GM23248 (cell line): ENCODE results near the gene FBF1. TPM values are rescaled to one million over a fixed set of nuclear protein-coding genes. Genes with fewer than 3 reads are reported as not detected.

ENCODE experiments used
- DNase-seq: peaks from one replicate; pipeline ENCODE4 v3.0.0-alpha.2; 2015
- H2AFZ ChIP-seq: fragments of 200-600 bp; sonication (generic); 2 replicates; pipeline ENCODE4 v1.6.1; 2016; ENCODE audit warnings: antibody characterized with exemption
- H3F3A ChIP-seq: fragments of 200-600 bp; sonication (generic); 2 replicates; pipeline ENCODE4 v1.6.1; 2016; ENCODE audit warnings: mild to moderate bottlenecking, antibody characterized with exemption, mixed run types; ENCODE audit not compliant: insufficient read depth
- H3K27ac ChIP-seq: fragments of 200-600 bp; sonication (generic); 2 replicates; pipeline ENCODE4 v1.5.1; 2016; ENCODE audit warnings: mild to moderate bottlenecking
- H3K27me3 ChIP-seq: fragments of 200-600 bp; sonication (generic); replicated peaks from 2 replicates; pipeline ENCODE4 v1.6.1; 2016; ENCODE audit warnings: mild to moderate bottlenecking; ENCODE audit not compliant: insufficient read depth
- H3K36me3 ChIP-seq: fragments of 200-600 bp; sonication (generic); 2 replicates; pipeline ENCODE4 v1.6.1; 2016; ENCODE audit warnings: low read depth, mild to moderate bottlenecking
- H3K4me1 ChIP-seq: fragments of 200-600 bp; sonication (generic); 2 replicates; pipeline ENCODE4 v1.6.1; 2016; ENCODE audit warnings: mild to moderate bottlenecking; ENCODE audit not compliant: insufficient read depth
- H3K4me2 ChIP-seq: fragments of 200-600 bp; sonication (generic); one replicate; pipeline ENCODE4 v1.6.1; 2016; ENCODE audit warnings: mild to moderate bottlenecking; ENCODE audit not compliant: unreplicated experiment
- H3K4me3 ChIP-seq: fragments of 200-600 bp; sonication (generic); 2 replicates; pipeline ENCODE4 v1.5.1; 2016; ENCODE audit warnings: mild to moderate bottlenecking
- H3K79me2 ChIP-seq: fragments of 200-600 bp; sonication (generic); 2 replicates; pipeline ENCODE4 v1.6.1; 2016; ENCODE audit warnings: mild to moderate bottlenecking; ENCODE audit not compliant: insufficient read depth
- H3K9ac ChIP-seq: fragments of 200-600 bp; sonication (generic); 2 replicates; pipeline ENCODE4 v1.6.1; 2016; ENCODE audit warnings: mild to moderate bottlenecking
- H3K9me2 ChIP-seq: fragments of 200-600 bp; sonication (generic); 2 replicates; pipeline ENCODE4 v1.6.1; 2016; ENCODE audit warnings: mixed run types, mild to moderate bottlenecking, moderate library complexity; ENCODE audit not compliant: insufficient read depth
- H3K9me3 ChIP-seq: fragments of 200-600 bp; sonication (generic); one replicate; pipeline ENCODE4 v1.6.1; 2017; ENCODE audit warnings: low read depth
- H4K20me1 ChIP-seq: fragments of 200-600 bp; sonication (generic); 2 replicates; pipeline ENCODE4 v1.6.0; 2016; ENCODE audit not compliant: insufficient read depth
- EZH2 ChIP-seq: fragments of 200-600 bp; sonication (generic); IDR thresholded peaks from 2 replicates; pipeline ENCODE4 v1.6.1; 2018; ENCODE audit warnings: antibody characterized with exemption, mild to moderate bottlenecking; ENCODE audit not compliant: insufficient read depth, poor library complexity, severe bottlenecking
- EZH2phosphoT487 ChIP-seq: fragments of 200-600 bp; sonication (generic); IDR thresholded peaks from 2 replicates; pipeline ENCODE4 v1.6.1; 2018; ENCODE audit warnings: antibody characterized with exemption, moderate library complexity, mild to moderate bottlenecking, low read depth; ENCODE audit not compliant: insufficient read depth
- WGBS, 2 experiments: methylation state at CpG; one replicate each; pipeline ENCODE4 v1.1.6; 2015 to 2017; ENCODE audit warnings: low lambda C conversion rate in 2 of 2, low coverage in 1 of 2; ENCODE audit errors: missing lambda C conversion rate in 2 of 2; 5-methylcytosine and 5-hydroxymethylcytosine counted together
- in situ Hi-C: fragments of 300-500 bp; cut with MboI; formaldehyde crosslinking; loops from 2 replicates; pipeline ENCODE4 v1.15.0; 2020
- polyA plus RNA-seq: library from polyadenylated mRNA; unstranded; fragments of >200 nt; fragmentation: Nextera tagmentation; extraction: Ambion mirVana; gene quantifications from 2 replicates; pipeline ENCODE4 v1.2.1, GENCODE V29; 2016
- total RNA-seq: library from RNA; depleted of rRNA; stranded (reverse); fragments of >200 nt; shearing (Covaris generic); gene quantifications from 2 replicates; pipeline ENCODE4 v1.2.3, GENCODE V29; 2014

Gene FBF1
- total and polyA plus RNA-seq, 2 experiments from 2014 or later, result 4.3 to 8.3 TPM

- 82 to 83% methylated on average over 8 of the region's 8 CpGs for WGBS, 2 experiments
- Histone ChIP-seq H3K9me3 (no peaks in the 10 kb centered on the region), H3F3A (peaks cover 9% of the 10 kb centered on the region; the same call in 1 of the 2 replicates), H3K9me2 (no peaks in the 10 kb centered on the region), H2AFZ (no peak overlapping the region), H3K36me3 (no peaks in the 10 kb centered on the region; the same call in 1 of the 2 replicates), H4K20me1 (no peaks in the 10 kb centered on the region), H3K4me1 (peaks cover 8% of the 10 kb centered on the region), H3K27ac (no peak overlapping the region), H3K27me3 (no peaks in the 10 kb centered on the region), H3K79me2 (peaks cover 22% of the 10 kb centered on the region), H3K9ac (no peak overlapping the region), H3K4me2 (no peak overlapping the region), H3K4me3 (no peak overlapping the region)
- in situ Hi-C loops, result no loop called here
- TF ChIP-seq EZH2, result no peak
- no peak for TF ChIP-seq EZH2phosphoT487
- no peak for DNase-seq
These were observed 42.8 kb downstream of the FBF1 start for GRCh38 chr17:75898065-75898464.

DNA sequence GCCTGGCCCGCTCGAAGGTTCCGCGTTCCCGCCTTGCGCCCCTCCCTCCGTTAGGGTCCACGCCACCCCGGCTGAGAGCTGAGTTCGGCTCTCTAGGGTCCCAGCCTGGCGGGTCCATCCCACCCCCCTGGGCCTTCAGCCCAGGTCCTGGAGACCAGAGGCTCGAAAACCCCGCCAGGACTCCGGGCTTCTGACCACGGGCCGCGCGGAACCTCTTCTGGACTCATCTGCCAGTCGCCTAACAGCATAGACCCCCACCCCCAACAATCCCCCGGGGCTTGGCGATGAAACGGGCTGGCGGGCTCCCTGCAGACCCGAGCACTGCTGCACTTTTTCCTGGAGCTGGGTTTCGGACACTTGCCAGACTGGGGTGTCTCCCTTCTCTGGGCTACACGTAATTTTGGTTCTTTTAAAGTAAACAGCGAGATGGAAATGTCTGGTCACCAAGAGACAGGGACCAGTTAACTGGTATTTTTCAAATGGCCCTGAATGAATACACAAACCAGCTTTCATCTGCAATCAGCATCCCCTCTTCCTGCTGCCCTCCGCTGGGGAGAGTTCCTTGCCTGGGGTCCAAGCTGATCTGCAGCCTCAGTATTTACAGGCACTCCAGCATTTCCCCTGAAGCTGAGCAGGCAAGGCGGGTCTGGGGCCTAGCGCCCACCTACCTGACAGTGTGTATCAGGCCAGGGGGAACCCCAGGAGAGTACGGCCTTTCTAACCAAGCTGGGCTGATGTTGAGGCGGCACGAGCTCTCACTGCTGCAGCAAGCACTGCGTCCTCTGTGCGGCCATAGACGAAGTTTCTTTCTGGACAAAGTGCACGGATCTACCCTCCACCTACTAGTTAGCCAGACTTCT, 43.5 kb downstream of the FBF1 start:
- no peaks in the 10 kb centered on the region for H3K9me3 ChIP-seq
- peaks cover 21% of the 10 kb centered on the region for H3K79me2 ChIP-seq
- DNase-seq, result peak; percentile 29
- H3K27me3 ChIP-seq, result no peaks in the 10 kb centered on the region
- H3K4me1 ChIP-seq, result peaks cover 8% of the 10 kb centered on the region
- no peak for TF ChIP-seq EZH2phosphoT487
- no peak for TF ChIP-seq EZH2
- H3K4me2 ChIP-seq, result peak overlapping the region; percentile 86
- no peaks in the 10 kb centered on the region for H3K9me2 ChIP-seq
- peak overlapping the region; percentile 89 for H3K9ac ChIP-seq
- no peaks in the 10 kb centered on the region; the same call in 1 of the 2 replicates for H3K36me3 ChIP-seq
- H4K20me1 ChIP-seq, result no peaks in the 10 kb centered on the region
- H3K27ac ChIP-seq, result peak overlapping the region; percentile 67
- 41 to 45% methylated on average over 26 to 30 of the region's 37 CpGs for WGBS, 2 experiments
- H3K4me3 ChIP-seq, result peak overlapping the region; percentile 70
- H2AFZ ChIP-seq, result peak overlapping the region; percentile 62
- in situ Hi-C loops, result no loop called here
- H3F3A ChIP-seq, result peaks cover 6% of the 10 kb centered on the region; the same call in 1 of the 2 replicates

- 1 to 2% methylated on average over 40 to 76 of the region's 102 CpGs for WGBS, 2 experiments
- peak; percentile 97 for DNase-seq
- peak within 1 kb of the TSS; percentile 67 for H3K27ac ChIP-seq
- in situ Hi-C loops, result no loop called here
- peak within 1 kb of the TSS; percentile 89 for H3K9ac ChIP-seq
- no peaks in the 10 kb centered on the region; the same call in 1 of the 2 replicates for H3K36me3 ChIP-seq
- peak within 1 kb of the TSS; percentile 70 for H3K4me3 ChIP-seq
- no peaks in the 10 kb centered on the region for H4K20me1 ChIP-seq
- no peaks in the 10 kb centered on the region for H3K9me3 ChIP-seq
- H3K4me2 ChIP-seq, result peak within 1 kb of the TSS; percentile 86
- no peaks in the 10 kb centered on the region for H3K9me2 ChIP-seq
- no peak for TF ChIP-seq EZH2
- peaks cover 21% of the 10 kb centered on the region for H3K79me2 ChIP-seq
- peaks cover 8% of the 10 kb centered on the region for H3K4me1 ChIP-seq
- H3K27me3 ChIP-seq, result no peaks in the 10 kb centered on the region
- H3F3A ChIP-seq, result peaks cover 6% of the 10 kb centered on the region; the same call in 1 of the 2 replicates
- peak within 1 kb of the TSS; percentile 72 for H2AFZ ChIP-seq
These were observed 44.3 kb downstream of the FBF1 start, which contains the start of gene TRIM65 for GRCh38 chr17:75896415-75897159. TSS of gene TRIM65 (minus strand) at chr17:75896951. CDS start at chr17:75896937, 14 bp downstream.

DNA sequence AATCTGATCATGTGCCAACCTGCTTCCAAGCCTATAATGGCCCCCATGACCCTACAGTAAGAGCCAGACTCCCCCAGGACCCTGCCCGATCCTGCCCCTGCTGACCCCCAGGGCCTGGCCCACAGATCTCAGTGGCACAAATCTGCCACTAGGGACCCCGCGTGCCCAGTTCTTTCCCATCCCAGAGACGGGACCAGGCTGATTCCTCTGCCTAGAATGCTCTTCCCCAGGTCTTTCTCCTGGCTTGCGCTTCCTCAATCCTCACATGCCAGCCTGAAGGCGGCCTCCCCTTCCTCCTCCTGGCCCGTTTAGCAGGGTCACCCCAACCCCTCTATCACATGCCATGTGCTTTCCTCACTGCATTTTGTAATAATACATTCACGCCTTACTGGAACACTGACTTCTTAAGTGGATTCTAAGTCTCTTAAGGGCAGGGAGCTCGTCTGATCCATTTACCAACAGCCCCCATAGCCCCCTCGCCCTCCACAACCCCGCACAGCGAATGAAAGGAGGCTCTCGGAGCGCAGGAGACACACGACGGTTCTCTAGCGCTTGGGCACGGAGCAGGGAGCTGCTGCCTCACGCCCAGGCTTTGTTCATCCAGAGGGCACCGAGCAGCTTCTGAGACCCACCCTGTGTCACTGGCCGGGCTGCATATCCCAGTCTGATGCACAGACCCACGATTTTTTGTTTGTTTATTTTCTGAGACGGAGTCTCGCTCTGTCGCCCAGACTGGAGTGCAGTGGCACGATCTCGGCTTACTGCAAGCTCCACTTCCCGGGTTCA, 45.3 kb downstream of the FBF1 start:
- Histone ChIP-seq H3K27ac (peak overlapping the region; percentile 67), H3K4me2 (peak overlapping the region; percentile 86), H3K27me3 (no peaks in the 10 kb centered on the region), H3K36me3 (no peaks in the 10 kb centered on the region), H3K9me3 (no peaks in the 10 kb centered on the region), H3K4me3 (peak overlapping the region; percentile 70), H3K4me1 (peaks cover 8% of the 10 kb centered on the region), H3K9ac (peak overlapping the region; percentile 89), H4K20me1 (no peaks in the 10 kb centered on the region), H3K79me2 (peaks cover 21% of the 10 kb centered on the region), H2AFZ (peak overlapping the region; percentile 72), H3F3A (peaks cover 6% of the 10 kb centered on the region; the same call in 1 of the 2 replicates), H3K9me2 (no peaks in the 10 kb centered on the region)
- in situ Hi-C loops, result no loop called here
- WGBS, 2 experiments, result 10 to 13% methylated on average over 28 of the region's 28 CpGs
- TF ChIP-seq EZH2phosphoT487 (no peak), EZH2 (no peak)
- DNase-seq, result peak; percentile 66
